GM12878 (cell line): ENCODE results near the gene SPIRE1. TPM values are rescaled to one million over a fixed set of nuclear protein-coding genes. Genes with fewer than 3 reads are reported as not detected.

Experiments
- ATAC-seq: fragments of 200-7000 bp; cut with Tn5 transposase; 3 replicates; pipeline ENCODE4 v1.9.1; 2020; ENCODE audit warnings: mild to moderate bottlenecking, moderate library complexity
- BruUV-seq: library from RNA; stranded (reverse); fragments of 400-500 nt; replicated peaks from 2 replicates; lab custom pipeline; 2021; lab: Mats Ljungman, UMichigan
- CTCF ChIA-PET: fragments of 300-600 bp; sonication (Branson Sonifier 250); formaldehyde crosslinking; extraction: SDS; loops from one replicate; lab custom pipeline; 2021; ENCODE audit warnings: inconsistent platforms; lab: Yijun Ruan, JAX
- POLR2A ChIA-PET: fragments of 350-600 bp; formaldehyde crosslinking; extraction: SDS; loops from one replicate; lab custom pipeline; 2021; ENCODE audit warnings: inconsistent platforms; lab: Charles Lee
- RAD21 ChIA-PET: fragments of 300-600 bp; sonication (Branson Sonifier 250); formaldehyde crosslinking; loops from one replicate; lab custom pipeline; 2023; ENCODE audit warnings: antibody characterized with exemption; ENCODE audit not compliant: unreplicated experiment; lab: Charles Lee
- SMC1A ChIA-PET: fragments of 300-600 bp; sonication (Branson Sonifier 250); formaldehyde crosslinking; loops from one replicate; lab custom pipeline; 2023; ENCODE audit not compliant: unreplicated experiment, uncharacterized antibody; lab: Charles Lee
- DNase-seq: peaks from one replicate; pipeline ENCODE4 v3.0.0-alpha.2; 2011; ENCODE audit warnings: low read depth, low spot score
- FAIRE-seq: peaks from 3 replicates; lab custom pipeline; 2011; peaks lifted over from hg19 to GRCh38; lab: Jason Lieb, UNC
- H2AFZ ChIP-seq: 2 replicates; pipeline ENCODE4 v1.6.0; 2011; ENCODE audit warnings: low read depth, low read length, control low read depth; ENCODE audit not compliant: control insufficient read depth
- H3K27ac ChIP-seq: 2 replicates; pipeline ENCODE4 v1.5.1; 2011; ENCODE audit warnings: control low read depth; ENCODE audit not compliant: control insufficient read depth, insufficient read depth
- H3K27me3 ChIP-seq, 2 experiments: replicated peaks in 1 of 2; 2 replicates each; pipeline versions ENCODE4 v1.6.0 to v1.6.1; 2011; ENCODE audit warnings: low read length in 1 of 2; ENCODE audit not compliant: control insufficient read depth in 2 of 2, insufficient read depth in 2 of 2
- H3K36me3 ChIP-seq, 2 experiments: 2 replicates each; pipeline ENCODE4 v1.5.1; 2011; ENCODE audit warnings: low read length in 1 of 2; ENCODE audit not compliant: control insufficient read depth in 2 of 2, insufficient read depth in 2 of 2
- H3K4me1 ChIP-seq: 2 replicates; pipeline ENCODE4 v1.6.1; 2011; ENCODE audit warnings: mild to moderate bottlenecking, low read length, moderate library complexity, mixed read lengths; ENCODE audit not compliant: control insufficient read depth, insufficient read depth
- H3K4me2 ChIP-seq: 2 replicates; pipeline ENCODE4 v1.6.0; 2011; ENCODE audit warnings: control low read depth; ENCODE audit not compliant: control insufficient read depth, insufficient read depth
- H3K4me3 ChIP-seq: fragments of 200-600 bp; sonication (generic); 2 replicates; pipeline ENCODE4 v1.5.1; 2016
- H3K79me2 ChIP-seq: 2 replicates; pipeline ENCODE4 v1.6.0; 2011; ENCODE audit warnings: low read length; ENCODE audit not compliant: control insufficient read depth, insufficient read depth
- H3K9ac ChIP-seq: 2 replicates; pipeline ENCODE4 v1.8.0; 2011; ENCODE audit warnings: low read length, control low read depth, mixed read lengths; ENCODE audit not compliant: control insufficient read depth, insufficient read depth
- H3K9me3 ChIP-seq: replicated peaks from 3 replicates; pipeline ENCODE4 v1.5.1; 2011; ENCODE audit warnings: mild to moderate bottlenecking, low read length; ENCODE audit not compliant: control insufficient read depth, insufficient read depth
- H4K20me1 ChIP-seq: 2 replicates; pipeline ENCODE4 v1.6.0; 2011; ENCODE audit not compliant: control insufficient read depth, insufficient read depth
- ASH2L ChIP-seq: fragments of 300-600, 200-600 bp; sonication (generic); IDR thresholded peaks from 2 replicates; pipeline ENCODE4 v1.6.1; 2017; ENCODE audit warnings: low read depth, mild to moderate bottlenecking, borderline replicate concordance
- DPF2 ChIP-seq: fragments of 450-650 bp; IDR thresholded peaks from 2 replicates; pipeline ENCODE4 v1.6.1; 2017; ENCODE audit warnings: mild to moderate bottlenecking
- ELK1 ChIP-seq: IDR thresholded peaks from 2 replicates; pipeline ENCODE4 v1.6.1; 2012; ENCODE audit warnings: low read depth, low read length, improper control_type of control experiment
- GATAD2B ChIP-seq: fragments of 450-650 bp; conservative IDR thresholded peaks from 2 replicates; pipeline ENCODE4 v1.6.1; 2017; ENCODE audit warnings: low read depth, mild to moderate bottlenecking, moderate library complexity
- HDGF ChIP-seq: fragments of 450-650 bp; IDR thresholded peaks from 2 replicates; pipeline ENCODE4 v1.6.1; 2016; ENCODE audit warnings: antibody characterized with exemption
- JUNB ChIP-seq: IDR thresholded peaks from 2 replicates; pipeline ENCODE4 v1.6.1; 2016; ENCODE audit warnings: antibody characterized with exemption, mild to moderate bottlenecking
- KDM1A ChIP-seq: fragments of 200-600 bp; sonication (generic); IDR thresholded peaks from 2 replicates; pipeline ENCODE4 v1.6.1; 2016; ENCODE audit warnings: borderline replicate concordance
- NR2C1 ChIP-seq: fragments of 450-650 bp; IDR thresholded peaks from 2 replicates; pipeline ENCODE4 v1.6.1; 2017; ENCODE audit warnings: antibody characterized with exemption, mild to moderate bottlenecking, moderate library complexity
- PBX3 ChIP-seq: IDR thresholded peaks from 2 replicates; pipeline ENCODE4 v1.6.1; 2011; ENCODE audit warnings: mild to moderate bottlenecking, low read depth, low read length, moderate library complexity; ENCODE audit not compliant: insufficient replicate concordance
- POLR2AphosphoS2 ChIP-seq: IDR thresholded peaks from 2 replicates; pipeline ENCODE4 v1.6.1; 2011; ENCODE audit warnings: low read depth, mild to moderate bottlenecking, low read length, improper control_type of control experiment, moderate library complexity
- RBBP5 ChIP-seq: fragments of 200-600 bp; sonication (generic); conservative IDR thresholded peaks from 2 replicates; pipeline ENCODE4 v1.6.1; 2016
- SMC3 ChIP-seq: IDR thresholded peaks from 2 replicates; pipeline ENCODE4 v1.6.1; 2011; ENCODE audit warnings: low read length, improper control_type of control experiment, borderline replicate concordance
- SRF ChIP-seq, 2 experiments: IDR thresholded peaks; 2 replicates each; pipeline ENCODE4 v1.6.1; 2011; ENCODE audit warnings: low read depth in 2 of 2, low read length in 2 of 2, mild to moderate bottlenecking in 1 of 2, moderate library complexity in 1 of 2
- TCF7 ChIP-seq: IDR thresholded peaks from 2 replicates; pipeline ENCODE4 v1.6.1; 2014; ENCODE audit warnings: antibody characterized with exemption, borderline replicate concordance
- YBX1 ChIP-seq: fragments of 450-650 bp; IDR thresholded peaks from 2 replicates; pipeline ENCODE4 v1.6.1; 2016; ENCODE audit warnings: antibody characterized with exemption
- ZBED1 ChIP-seq: IDR thresholded peaks from 2 replicates; pipeline ENCODE4 v1.6.1; 2016; ENCODE audit warnings: borderline replicate concordance
- ZNF384 ChIP-seq: IDR thresholded peaks from 2 replicates; pipeline ENCODE4 v1.6.1; 2012; ENCODE audit warnings: low read depth, mild to moderate bottlenecking, low read length, improper control_type of control experiment, borderline replicate concordance
- ZNF622 ChIP-seq: fragments of 450-650 bp; IDR thresholded peaks from 2 replicates; pipeline ENCODE4 v1.6.1; 2017; ENCODE audit warnings: mild to moderate bottlenecking, inconsistent platforms
- ZSCAN29 ChIP-seq: fragments of 450-650 bp; IDR thresholded peaks from 2 replicates; pipeline ENCODE4 v1.6.1; 2017; ENCODE audit warnings: mild to moderate bottlenecking, moderate library complexity
- WGBS: methylation state at CpG from one replicate; pipeline ENCODE4 v1.1.6; 2016; ENCODE audit warnings: low lambda C conversion rate; ENCODE audit not compliant: insufficient replicate concordance, insufficient coverage; ENCODE audit errors: missing lambda C conversion rate; 5-methylcytosine and 5-hydroxymethylcytosine counted together
- in situ Hi-C: fragments of 300-500 bp; cut with MboI; formaldehyde crosslinking; loops from 9 replicates; pipeline ENCODE4 v1.14.3; 2018; ENCODE audit warnings: mixed read lengths
- intact Hi-C: fragments of 100-400 bp; cut with micrococcal nuclease; formaldehyde crosslinking; loops from one replicate; pipeline ENCODE4 v1.14.2; 2022; ENCODE audit not compliant: unreplicated experiment
- polyA plus RNA-seq, 11 experiments: library from polyadenylated mRNA; depleted of rRNA in 4 of 11; unstranded in 6 of 11; stranded (reverse) in 5 of 11; fragments of >200 nt; fragmentation: Nextera tagmentation in 4 of 11; fragmentation: Illumina TruSeq in 1 of 11; extraction: Ambion mirVana in 4 of 11; extraction: Trizol in 1 of 11; gene quantifications; 1 replicate in 1 of 11; 2 replicates in 10 of 11; pipeline versions ENCODE4 v1.2.1 to v1.2.3, GENCODE V29; 2011 to 2016; ENCODE audit warnings: inconsistent platforms in 2 of 11, missing spikeins in 2 of 11, low read depth in 1 of 11
- total RNA-seq, 4 experiments: library from RNA; depleted of rRNA in 3 of 4; stranded (reverse); fragments of >200 nt in 3 of 4; fragmentation: Illumina TruSeq in 1 of 4; extraction: Trizol in 1 of 4; gene quantifications; 2 replicates each; pipeline versions ENCODE4 v1.2.1 to v1.2.3, GENCODE V29; 2013 to 2021
- TF ChIP-seq, protein P1 (sequence below): fragments of 450-650 bp; formaldehyde crosslinking; IDR thresholded peaks from 2 replicates; pipeline ENCODE4 v1.4.0; 2022; ENCODE audit warnings: mild to moderate bottlenecking, moderate library complexity

SPIRE1 gene
- total and polyA plus RNA-seq, 10 of the 15 experiments (the other 5 are each of a cell fraction or from before 2014, with no cell fraction given), result 0.18 to 9.2 (median 4.3) TPM

DNA sequence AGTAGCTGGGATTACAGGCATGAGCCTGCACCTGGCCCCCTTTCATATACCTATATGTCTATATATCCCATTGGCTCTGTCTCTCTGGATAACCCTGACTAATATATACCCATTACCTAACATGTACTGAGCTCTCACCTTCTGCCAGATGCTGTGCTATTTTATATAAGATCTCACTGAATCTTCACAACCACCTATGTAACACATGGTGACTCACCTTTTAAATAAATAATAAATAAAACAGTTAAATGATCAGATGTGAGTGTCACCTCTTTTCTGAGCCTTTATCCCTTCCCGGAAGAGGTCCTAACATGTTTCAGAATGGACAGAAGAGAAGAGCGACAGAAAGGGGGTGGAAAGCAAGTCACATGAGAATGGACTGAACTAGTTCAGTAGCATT lies 123.1 kb downstream of the SPIRE1 start:
- H3K27me3 ChIP-seq, result no peaks in the 10 kb centered on the region; a peak in 2 of 4 replicates
- no peak overlapping the region for H3K9ac ChIP-seq
- H3K27ac ChIP-seq, result no peak overlapping the region
- FAIRE-seq, result no peak
- ATAC-seq, result no peak
- ChIA-PET CTCF (no interaction called here), POLR2A (no interaction called here), RAD21 (no interaction called here), SMC1A (no interaction called here)
- H3K4me2 ChIP-seq, result no peak overlapping the region
- no TSS peak for BruUV-seq
- no peaks in the 10 kb centered on the region for H3K79me2 ChIP-seq
- H3K4me1 ChIP-seq, result no peaks in the 10 kb centered on the region
- no peak for DNase-seq
- TF ChIP-seq ZNF384, result no peak
- TF ChIP-seq DPF2, result no peak
- TF ChIP-seq ZSCAN29, result no peak
- TF ChIP-seq ASH2L, result no peak
- no peak for TF ChIP-seq ZNF622
- TF ChIP-seq SRF (IDR thresholded peaks at IDR 0.05; ENCODE audit: low read depth in 2 of 2, low read length in 2 of 2), result no peak
- no peak for TF ChIP-seq YBX1
- TF ChIP-seq POLR2AphosphoS2, result no peak
- no peak for TF ChIP-seq JUNB
- no peak for TF ChIP-seq KDM1A
- TF ChIP-seq PBX3, result no peak
- no peak for TF ChIP-seq TCF7
- TF ChIP-seq NR2C1, result no peak
- TF ChIP-seq, protein P1, sequence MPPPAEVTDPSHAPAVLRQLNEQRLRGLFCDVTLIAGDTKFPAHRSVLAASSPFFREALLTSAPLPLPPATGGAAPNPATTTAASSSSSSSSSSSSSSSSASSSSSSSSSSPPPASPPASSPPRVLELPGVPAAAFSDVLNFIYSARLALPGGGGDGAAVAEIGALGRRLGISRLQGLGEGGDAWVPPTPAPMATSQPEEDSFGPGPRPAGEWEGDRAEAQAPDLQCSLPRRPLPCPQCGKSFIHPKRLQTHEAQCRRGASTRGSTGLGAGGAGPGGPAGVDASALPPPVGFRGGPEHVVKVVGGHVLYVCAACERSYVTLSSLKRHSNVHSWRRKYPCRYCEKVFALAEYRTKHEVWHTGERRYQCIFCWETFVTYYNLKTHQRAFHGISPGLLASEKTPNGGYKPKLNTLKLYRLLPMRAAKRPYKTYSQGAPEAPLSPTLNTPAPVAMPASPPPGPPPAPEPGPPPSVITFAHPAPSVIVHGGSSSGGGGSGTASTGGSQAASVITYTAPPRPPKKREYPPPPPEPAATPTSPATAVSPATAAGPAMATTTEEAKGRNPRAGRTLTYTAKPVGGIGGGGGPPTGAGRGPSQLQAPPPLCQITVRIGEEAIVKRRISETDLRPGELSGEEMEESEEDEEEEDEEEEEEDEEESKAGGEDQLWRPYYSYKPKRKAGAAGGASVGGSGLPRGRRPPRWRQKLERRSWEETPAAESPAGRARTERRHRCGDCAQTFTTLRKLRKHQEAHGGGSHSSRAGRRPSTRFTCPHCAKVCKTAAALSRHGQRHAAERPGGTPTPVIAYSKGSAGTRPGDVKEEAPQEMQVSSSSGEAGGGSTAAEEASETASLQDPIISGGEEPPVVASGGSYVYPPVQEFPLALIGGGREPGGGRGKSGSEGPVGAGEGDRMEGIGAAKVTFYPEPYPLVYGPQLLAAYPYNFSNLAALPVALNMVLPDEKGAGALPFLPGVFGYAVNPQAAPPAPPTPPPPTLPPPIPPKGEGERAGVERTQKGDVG, result no peak
- no peak for TF ChIP-seq ELK1
- TF ChIP-seq SMC3, result no peak
- no peak for TF ChIP-seq RBBP5
- TF ChIP-seq GATAD2B, result no peak
- no peak for TF ChIP-seq HDGF
- no peak for TF ChIP-seq ZBED1
- intact Hi-C loops (loop anchor here (10.0 kb wide), 2 partner anchors 140 to 400 kb away; no protein-coding TSS in a partner anchor), in situ Hi-C loops (no loop called here)
- H4K20me1 ChIP-seq, result no peaks in the 10 kb centered on the region
- no peaks in the 10 kb centered on the region for H3K36me3 ChIP-seq
- no peaks in the 10 kb centered on the region for H3K9me3 ChIP-seq
- WGBS, result 93% methylated on average over 2 of the region's 2 CpGs
- H2AFZ ChIP-seq, result no peak overlapping the region
- H3K4me3 ChIP-seq, result no peak overlapping the region
